ENCODE data around the gene TRAM2.

GRCh38 chr6:52574709-52575501 lies 2.0 kb downstream of the TRAM2 start:
- no peak for TF ChIP-seq POLR2A (IDR thresholded peaks at IDR 0.05; ENCODE audit: low read depth, low read length)
- TF ChIP-seq POLR2AphosphoS5 (IDR thresholded peaks at IDR 0.05; ENCODE audit: low read depth, low read length), result no peak
